TTC549 (cell line): ENCODE measurements around the gene AEBP1.

ENCODE experiments used
- FAIRE-seq: peaks from 2 replicates; lab custom pipeline; 2012; peaks lifted over from hg19 to GRCh38; lab: Jason Lieb, UNC

Gene AEBP1

GRCh38 chr7:44144426-44144967 is 40.4 kb downstream of the AEBP1 start:
- FAIRE-seq, result no peak

DNA sequence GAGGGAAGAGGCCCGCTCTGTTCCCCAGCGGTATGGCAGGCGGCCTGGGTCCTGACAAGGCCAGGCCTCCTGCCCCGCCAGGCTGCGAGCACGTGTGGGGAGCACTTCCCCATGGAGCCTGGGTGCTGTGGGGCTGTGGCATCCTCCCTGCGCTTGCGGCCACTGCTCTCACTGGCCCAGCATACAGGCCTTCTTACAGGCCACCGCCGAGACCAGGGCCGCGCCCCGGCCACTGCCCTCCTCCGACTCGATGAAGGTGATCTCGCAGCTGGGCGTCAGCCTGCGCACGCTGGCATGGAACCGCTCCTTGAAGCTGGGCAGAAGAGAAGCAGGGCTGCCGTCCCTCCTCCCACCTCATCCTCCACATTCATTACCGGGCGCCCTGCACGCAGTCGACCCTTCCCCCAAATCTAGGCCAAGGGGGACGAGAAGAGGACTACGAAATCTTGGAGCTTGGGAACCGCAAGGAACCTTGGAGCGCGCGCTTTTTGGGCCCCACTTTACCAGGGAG is 40.9 kb downstream of the AEBP1 start:
- FAIRE-seq, result no peak

DNA sequence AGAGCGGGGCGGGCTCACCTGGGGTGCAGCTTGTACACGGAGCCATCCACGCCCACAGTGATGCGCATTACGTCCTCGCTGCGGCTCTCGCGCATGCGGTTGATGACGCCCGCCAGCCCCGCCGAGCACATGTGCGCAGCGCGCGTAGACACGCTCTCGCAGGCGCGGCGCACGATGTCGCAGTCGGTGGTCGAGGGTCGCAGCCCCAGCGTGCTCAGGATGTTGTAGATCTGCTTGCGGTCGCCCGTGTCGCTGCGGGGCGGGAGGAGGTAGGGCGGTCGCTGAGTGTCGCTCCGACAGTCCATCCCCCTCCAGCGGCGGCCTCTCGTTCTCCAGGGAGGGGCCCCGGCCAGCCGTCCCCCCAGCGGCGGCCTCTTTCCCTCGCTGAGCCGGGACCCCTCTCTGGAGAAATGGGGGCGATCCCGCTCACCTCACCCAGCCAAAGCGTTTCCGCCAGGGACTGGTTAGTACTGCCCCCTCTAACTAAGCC is 41.4 kb downstream of the AEBP1 start:
- no peak for FAIRE-seq

DNA sequence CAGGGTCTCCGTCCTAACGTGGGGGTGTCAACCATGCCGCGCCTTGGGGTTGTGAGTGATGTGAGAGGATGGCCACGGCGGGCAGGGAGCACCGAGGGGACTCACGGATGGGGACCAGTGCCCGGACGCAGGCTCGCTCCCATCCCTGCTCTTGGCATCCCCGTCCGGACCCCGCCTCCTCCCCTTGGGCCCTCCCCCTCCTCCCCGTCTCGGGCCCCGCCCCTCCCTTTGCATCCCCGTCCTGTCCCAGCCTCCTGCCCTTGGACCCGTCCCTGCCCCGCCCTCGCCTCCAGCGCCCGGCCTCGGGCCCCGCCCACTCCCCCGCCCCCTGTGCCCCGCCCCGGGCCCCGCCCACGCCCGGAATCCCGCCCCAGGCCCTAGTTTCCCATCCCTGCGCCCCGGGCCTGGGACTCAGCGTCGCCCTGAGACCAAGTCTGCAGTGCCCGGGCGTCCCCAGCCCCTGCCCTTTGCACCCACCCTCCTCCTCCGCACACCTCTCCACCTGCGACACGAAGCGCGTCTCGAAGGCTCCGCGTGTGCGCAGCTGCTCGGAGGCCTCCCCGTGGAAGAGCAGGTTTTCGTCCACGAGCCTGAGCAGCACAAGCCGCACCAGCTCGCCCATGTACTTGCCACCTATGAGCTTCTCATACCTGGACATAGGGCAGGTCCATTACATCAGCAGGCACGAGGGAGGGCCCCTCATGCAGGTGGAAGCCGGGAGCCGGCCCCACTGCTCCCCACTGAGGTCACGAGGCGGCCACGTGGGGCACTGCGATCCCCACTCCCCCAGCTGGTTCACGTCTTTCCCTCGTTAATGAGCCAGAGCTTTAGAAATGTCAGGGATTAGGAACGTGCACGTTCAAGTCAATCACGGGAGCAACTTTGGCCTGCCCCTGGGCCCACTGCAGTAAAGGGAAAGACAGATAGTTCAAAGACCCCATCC is 42.1 kb downstream of the AEBP1 start:
- FAIRE-seq, result no peak

DNA sequence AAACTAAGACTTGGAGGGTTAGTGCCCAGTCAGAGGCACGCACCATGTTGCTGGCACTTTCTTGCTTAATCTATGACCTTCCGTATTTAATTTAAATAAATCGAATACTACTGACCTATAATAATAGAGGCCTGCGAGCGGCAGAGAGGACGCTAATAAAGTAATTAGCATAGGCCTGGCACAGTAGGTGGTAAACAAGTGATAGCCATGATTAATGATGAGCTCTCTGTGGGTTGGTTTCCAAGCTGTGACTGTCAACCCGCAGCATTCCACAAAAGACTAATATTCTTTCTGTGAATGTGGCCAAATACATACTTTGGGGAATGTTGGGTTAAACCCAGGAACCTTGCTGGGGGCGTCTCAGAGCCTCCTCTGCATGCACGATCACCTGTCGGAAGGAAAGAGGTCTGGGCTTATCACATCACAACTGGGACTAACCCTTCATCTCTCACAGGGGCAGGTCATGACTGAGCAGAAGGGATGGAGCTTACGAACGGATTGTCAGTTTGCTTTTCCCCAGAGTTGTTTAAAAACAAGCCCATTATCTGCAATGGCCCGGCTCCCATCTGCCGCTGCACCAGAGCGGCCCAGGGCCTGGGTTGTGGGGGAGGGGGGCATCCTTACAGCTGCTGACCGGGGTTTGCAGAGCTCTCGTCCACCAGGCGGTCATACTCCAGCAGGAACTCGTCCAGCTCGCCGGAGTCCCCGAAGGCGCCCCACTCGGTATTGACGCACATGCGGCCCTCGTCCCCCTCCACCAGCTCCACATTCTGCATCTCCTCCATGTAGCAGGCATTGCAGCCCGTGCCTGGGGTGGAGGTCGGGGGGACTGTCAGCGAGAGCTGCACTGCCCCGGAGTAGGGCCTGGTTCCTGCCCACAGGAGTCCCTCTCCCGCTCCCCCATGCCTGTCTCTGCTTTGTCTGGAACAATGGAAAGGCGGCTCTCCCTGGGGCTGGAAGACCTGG is 43.2 kb downstream of the AEBP1 start:
- FAIRE-seq, result no peak

- no peak for FAIRE-seq
Measured at GRCh38 chr7:44148166-44148565, 44.0 kb downstream of the AEBP1 start.

- no peak for FAIRE-seq
Measured at GRCh38 chr7:44148961-44149536, 44.9 kb downstream of the AEBP1 start.

- no peak for FAIRE-seq
Measured at GRCh38 chr7:44149571-44150465, 45.7 kb downstream of the AEBP1 start.

- no peak for FAIRE-seq
Measured at GRCh38 chr7:44150466-44150832, 46.3 kb downstream of the AEBP1 start.

DNA sequence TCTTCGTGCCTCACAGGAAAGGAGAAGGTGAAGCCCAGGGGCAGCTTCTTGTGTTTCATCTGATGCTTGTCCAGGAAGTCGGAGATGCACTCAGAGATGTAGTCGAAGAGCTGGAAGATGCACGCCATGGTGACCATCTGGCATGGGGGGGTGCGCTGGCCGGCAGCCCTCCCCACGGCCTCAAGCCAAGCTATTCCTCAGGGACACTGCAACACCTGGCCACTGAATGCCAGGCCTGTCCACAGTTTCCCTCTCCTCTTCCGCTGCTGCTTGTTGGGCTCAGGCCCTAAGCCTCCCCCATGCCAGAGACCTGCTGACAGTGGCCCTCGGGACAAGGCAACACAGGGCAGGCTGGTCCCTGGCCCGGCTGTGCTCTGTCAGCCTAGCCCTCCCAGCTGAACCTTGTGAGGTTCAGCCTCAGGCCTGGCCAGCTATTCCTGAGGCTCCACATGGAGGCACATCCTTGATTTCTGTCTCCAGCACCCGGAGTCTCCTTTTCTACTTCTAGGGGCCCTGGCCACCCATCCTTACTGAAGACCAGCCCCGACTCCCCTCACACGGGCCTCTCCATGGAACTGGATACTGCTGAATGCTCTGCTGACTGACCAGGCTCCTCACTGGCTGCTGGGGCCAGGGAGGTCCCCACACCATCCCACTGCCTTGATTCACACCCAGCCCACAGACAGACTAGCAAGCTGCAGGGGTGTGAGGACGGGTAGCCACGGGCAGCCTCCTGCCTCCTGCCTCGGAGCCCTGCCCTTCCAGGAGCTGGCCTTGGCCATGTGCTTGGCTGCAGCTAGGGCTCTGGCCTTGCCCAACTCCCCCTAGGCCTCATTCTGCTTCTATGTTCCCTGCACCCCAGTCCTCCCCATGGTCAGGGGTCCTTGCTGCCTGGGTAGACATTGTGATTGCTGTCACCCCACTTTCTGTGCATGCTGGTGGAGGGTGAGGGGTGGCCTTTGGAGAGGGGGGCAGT is 47.1 kb downstream of the AEBP1 start:
- FAIRE-seq, result no peak

GRCh38 chr7:44151956-44152355 is 47.8 kb downstream of the AEBP1 start:
- FAIRE-seq, result no peak

- FAIRE-seq, result no peak
Measured at GRCh38 chr7:44152971-44153947, 49.1 kb downstream of the AEBP1 start.

GRCh38 chr7:44153948-44154335 is 49.8 kb downstream of the AEBP1 start:
- no peak for FAIRE-seq

- no peak for FAIRE-seq
Measured at GRCh38 chr7:44154703-44155102, 50.6 kb downstream of the AEBP1 start.

- no peak for FAIRE-seq
Measured at GRCh38 chr7:44155191-44156185, 51.3 kb downstream of the AEBP1 start.

DNA sequence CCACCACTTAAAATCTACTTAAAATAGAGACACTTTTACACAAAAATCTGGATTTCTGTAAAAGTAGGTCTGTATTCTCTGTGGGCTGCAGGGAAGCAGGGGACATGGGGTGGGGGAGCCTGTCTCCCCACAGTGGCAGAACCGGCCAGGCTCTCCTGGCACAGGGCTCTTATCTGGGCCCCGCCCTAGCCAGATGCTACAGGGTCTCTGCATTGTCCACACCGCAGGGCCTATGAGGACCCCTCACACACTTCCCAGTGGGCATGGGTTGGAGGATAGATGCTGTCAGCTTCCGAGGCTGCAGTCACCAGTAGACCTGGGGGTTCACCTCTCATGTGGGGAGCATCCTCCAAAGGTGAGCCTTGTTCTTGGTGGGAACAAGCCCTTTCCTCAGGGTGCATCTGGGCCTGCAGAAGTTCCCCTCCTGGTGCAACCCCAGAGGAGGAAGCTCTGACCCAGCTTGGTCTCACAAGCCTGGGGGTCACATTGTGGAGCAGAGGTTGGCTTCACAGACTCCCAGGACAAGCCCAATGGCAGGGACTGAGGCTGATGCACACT is 52.4 kb downstream of the AEBP1 start:
- FAIRE-seq, result no peak
